DMS79 treated with DMSO at 0.1 percent for 48 hours (cell line): ENCODE results near the gene WFDC1.

Experiments
- DNase-seq: peaks from one replicate; lab custom pipeline; 2025; lab: John Stamatoyannopoulos, UW

Gene WFDC1

DNA sequence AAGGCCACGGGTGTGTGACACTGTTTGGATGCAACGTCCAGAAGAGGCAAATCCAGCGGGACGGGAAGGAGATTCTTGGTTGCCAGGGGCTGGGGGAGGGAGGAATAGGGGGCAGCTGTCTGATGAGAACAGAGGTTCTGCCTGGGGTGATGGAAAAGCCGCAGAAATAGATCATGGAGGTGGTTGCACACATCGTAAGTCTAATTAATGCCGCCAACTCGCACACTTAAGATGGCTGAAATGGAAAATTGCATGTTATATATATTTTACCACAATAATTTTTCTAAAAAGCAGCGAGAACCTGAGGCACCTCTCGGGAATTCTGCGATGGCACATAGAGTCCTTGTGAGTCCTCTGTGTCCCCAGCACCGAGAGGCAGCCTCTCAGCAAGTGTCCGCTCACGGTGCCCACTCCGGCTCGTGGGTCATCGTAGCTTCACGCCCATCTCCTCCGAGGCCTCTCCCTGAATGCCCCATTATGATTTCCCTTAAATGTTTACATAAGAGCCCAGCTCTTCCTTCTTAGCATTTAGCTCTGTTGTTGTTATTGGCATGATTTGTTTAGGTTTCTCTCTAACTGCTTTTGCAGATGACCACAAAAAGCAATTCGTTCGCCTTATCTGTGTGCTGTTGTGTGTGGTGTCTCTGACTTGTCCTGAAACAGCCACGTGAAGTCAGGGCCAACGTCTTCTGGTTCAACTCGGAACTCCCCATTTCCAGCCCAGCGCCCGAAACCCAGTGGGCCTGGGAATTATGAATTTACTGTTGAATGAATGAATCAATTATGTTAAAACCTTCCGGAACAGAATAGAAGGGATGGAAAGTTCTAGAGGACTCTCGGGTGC is 7.7 kb downstream of the WFDC1 start:
- DNase-seq, result no peak

GRCh38 chr16:84303023-84303422 is 8.3 kb downstream of the WFDC1 start:
- DNase-seq, result no peak

GRCh38 chr16:84303516-84303915 is 8.8 kb downstream of the WFDC1 start:
- no peak for DNase-seq

GRCh38 chr16:84306564-84306963 is 11.9 kb downstream of the WFDC1 start:
- DNase-seq, result no peak

DNA sequence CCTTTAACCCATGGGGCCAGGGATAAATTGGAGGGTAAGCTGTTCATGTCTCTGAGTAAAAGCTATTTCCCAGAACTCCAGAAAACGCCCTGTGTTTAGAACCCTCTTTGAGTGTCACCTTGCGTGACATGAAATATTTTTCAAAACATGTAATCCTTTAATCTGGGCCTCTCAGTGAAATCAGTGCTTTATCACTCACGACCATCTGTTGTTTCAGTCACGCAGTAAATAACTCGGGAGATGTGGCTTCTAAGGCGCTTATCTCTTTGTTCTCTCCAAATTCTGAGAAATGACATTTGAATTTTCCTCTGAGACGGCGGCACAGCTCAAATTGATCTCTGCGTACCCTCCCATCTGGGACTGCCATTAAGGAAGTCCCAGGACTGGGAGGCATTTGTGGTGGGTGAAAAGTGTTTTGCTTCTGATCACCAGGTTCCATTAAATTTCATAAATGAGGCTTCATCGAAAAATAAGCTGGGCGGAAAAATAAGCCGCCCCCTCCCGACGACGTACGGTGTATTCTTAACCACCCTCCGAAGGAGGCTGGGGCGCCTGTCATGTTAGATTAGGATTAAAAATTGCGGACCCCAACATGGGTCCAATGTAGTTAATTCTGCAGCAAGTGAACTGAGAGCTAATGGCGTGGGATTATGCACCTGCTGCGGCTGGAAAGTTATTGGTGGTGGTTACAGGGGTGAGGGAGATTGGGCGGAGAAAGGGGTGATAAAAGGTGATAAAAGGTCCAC is 12.7 kb downstream of the WFDC1 start:
- no peak for DNase-seq

DNA sequence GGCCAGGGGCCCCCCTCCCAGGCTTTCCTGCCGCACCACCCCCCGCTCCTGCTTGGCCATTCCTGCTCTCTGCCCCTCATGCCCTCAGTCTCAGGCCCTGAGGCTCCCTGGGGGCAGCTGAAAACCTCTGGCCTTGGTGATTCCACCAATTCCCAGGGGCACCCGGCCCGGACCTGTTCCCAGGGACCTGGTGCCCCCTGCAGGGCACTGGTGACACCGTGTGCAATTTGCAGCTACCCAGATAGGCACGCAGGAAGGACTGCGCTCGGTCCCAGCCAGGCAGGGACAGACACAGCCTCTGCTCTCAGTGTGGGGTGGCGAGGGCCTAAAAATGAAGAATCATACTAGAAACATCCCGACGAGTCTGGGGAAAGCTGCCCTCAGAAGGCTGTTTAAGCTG is 13.4 kb downstream of the WFDC1 start:
- DNase-seq, result no peak

DNA sequence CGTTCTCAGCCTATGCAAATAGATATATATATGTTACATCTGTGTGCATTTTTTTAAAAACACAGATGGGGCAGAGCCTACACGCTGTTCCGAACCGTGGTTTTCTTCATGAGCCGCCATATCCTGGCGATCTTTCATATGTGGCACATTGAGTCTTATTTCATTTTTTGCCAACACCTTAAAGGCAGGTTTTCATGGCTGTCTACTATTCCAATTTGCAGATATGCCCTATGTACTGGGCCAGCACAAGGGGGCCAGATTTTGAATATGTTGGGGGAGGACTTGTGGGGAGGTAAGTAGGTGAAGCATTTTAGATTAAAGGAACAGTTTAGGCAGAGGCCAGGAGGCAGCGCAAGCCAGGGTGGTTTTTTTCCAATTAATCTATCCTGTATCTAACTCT is 16.0 kb downstream of the WFDC1 start:
- no peak for DNase-seq

DNA sequence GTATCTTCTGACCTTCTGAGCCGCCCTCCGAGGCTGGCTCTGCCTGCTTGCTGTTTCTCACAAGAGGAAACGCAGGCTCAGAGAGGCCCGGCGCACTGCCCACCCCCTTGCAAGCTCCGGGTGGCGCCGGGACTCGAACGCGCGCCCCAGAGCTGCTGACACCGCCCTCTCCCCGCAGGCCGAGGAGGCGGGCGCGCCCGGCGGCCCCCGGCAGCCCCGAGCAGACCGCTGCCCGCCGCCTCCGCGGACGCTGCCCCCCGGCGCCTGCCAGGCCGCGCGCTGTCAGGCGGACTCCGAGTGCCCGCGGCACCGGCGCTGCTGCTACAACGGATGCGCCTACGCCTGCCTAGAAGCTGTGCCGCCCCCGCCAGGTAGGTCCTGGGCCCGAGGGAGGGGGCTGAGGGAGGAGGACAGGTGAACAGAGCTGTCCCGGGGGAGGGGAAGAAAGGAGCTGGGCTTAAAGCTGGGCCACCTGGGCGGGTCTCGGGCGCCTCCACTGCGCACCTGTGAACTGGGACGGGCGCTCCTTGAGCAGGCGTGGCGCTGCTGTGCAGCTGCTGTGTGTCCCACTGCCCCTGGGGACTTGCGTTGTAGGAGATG is 18.2 kb downstream of the WFDC1 start:
- peak; percentile 31 for DNase-seq

GRCh38 chr16:84313921-84314320 is 19.2 kb downstream of the WFDC1 start:
- no peak for DNase-seq

GRCh38 chr16:84314373-84314772 is 19.7 kb downstream of the WFDC1 start:
- no peak for DNase-seq

GRCh38 chr16:84314814-84315213 is 20.1 kb downstream of the WFDC1 start:
- no peak for DNase-seq

DNA sequence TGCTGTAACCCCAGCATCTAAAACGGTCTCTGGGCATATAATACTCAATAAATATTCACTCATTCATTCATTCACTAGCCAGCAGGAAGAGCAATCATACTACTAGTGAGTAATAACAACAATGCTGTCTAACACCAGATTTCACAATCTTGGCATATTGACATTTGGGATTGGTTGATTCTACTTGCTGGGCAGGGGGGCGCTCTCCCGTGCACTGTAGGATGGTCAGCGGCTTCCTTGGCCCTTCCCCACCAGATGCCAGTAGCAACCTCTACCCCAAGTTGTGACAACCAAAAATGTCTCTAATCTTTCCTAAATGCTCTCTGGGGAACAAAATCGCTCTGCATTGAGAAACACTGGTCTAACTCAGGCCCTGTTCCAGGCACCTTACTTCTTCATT is 20.7 kb downstream of the WFDC1 start:
- no peak for DNase-seq

- DNase-seq, result no peak
Observed at GRCh38 chr16:84318091-84318975, 23.7 kb downstream of the WFDC1 start.

- DNase-seq, result no peak
Observed at GRCh38 chr16:84319146-84319760, 24.6 kb downstream of the WFDC1 start.

- no peak for DNase-seq
Observed at GRCh38 chr16:84320511-84320910, 25.8 kb downstream of the WFDC1 start.

- DNase-seq, result no peak
Observed at GRCh38 chr16:84321932-84322331, 27.3 kb downstream of the WFDC1 start.

- DNase-seq, result no peak
Observed at GRCh38 chr16:84322749-84323148, 28.1 kb downstream of the WFDC1 start.

GRCh38 chr16:84323606-84324005 is 28.9 kb downstream of the WFDC1 start:
- DNase-seq, result no peak

- DNase-seq, result no peak
Observed at GRCh38 chr16:84324434-84325262, 30.0 kb downstream of the WFDC1 start.

DNA sequence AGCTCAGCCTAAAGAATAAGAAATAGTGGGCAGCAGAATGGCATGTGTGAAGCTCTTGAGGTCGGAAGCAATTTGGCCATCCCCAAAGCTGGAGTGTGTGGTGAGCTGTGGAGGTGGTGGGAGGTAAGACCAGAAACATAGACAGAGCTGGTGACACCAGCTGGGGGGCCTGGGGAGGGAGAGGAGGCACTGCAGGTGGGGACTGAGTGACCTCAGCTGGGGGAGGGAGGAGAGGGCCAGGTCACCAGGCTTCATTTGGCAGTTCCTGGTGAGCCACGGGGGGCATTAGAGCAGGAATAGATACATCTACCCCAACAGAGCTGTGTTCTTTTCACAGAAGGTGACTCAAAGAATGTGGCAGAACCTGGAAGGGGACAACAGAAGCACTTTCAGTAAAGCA is 31.9 kb downstream of the WFDC1 start:
- no peak for DNase-seq
